OCI-LY1 (cell line): ENCODE data around the gene PC.

Experiments
- H2AFZ ChIP-seq: fragments of 200-600 bp; sonication (generic), shearing (Covaris generic); 2 replicates; pipeline ENCODE4 v1.6.0; 2014; ENCODE audit warnings: antibody characterized with exemption, mild to moderate bottlenecking, low read length
- H3F3A ChIP-seq: fragments of 200-600 bp; sonication (generic), shearing (Covaris generic); 2 replicates; pipeline ENCODE4 v1.6.0; 2014; ENCODE audit warnings: mild to moderate bottlenecking, antibody characterized with exemption, low read length, moderate library complexity; ENCODE audit not compliant: insufficient read depth
- H3K27ac ChIP-seq: fragments of 200-600 bp; sonication (generic); 2 replicates; pipeline ENCODE4 v1.5.1; 2014; ENCODE audit warnings: low read length, mixed run types, mild to moderate bottlenecking, low read depth; ENCODE audit not compliant: poor library complexity, severe bottlenecking
- H3K27me3 ChIP-seq: fragments of 200-600 bp; sonication (generic); 2 replicates; pipeline ENCODE4 v1.6.0; 2014; ENCODE audit warnings: antibody characterized with exemption, mild to moderate bottlenecking, low read length, moderate library complexity; ENCODE audit not compliant: insufficient read depth
- H3K36me3 ChIP-seq: fragments of 200-600 bp; sonication (generic); 2 replicates; pipeline ENCODE4 v1.6.1; 2014; ENCODE audit warnings: mild to moderate bottlenecking, antibody characterized with exemption, low read length, moderate library complexity, mixed read lengths; ENCODE audit not compliant: insufficient read depth
- H3K4me1 ChIP-seq: fragments of 200-600 bp; sonication (generic); 2 replicates; pipeline ENCODE4 v1.5.1; 2014; ENCODE audit warnings: mild to moderate bottlenecking, low read length, moderate library complexity; ENCODE audit not compliant: insufficient read depth, severe bottlenecking
- H3K4me2 ChIP-seq: fragments of 200-600 bp; sonication (generic), shearing (Covaris generic); 2 replicates; pipeline ENCODE4 v1.6.1; 2014; ENCODE audit warnings: low read length
- H3K4me3 ChIP-seq: fragments of 200-600 bp; sonication (generic); 2 replicates; pipeline ENCODE4 v1.5.1; 2014; ENCODE audit warnings: low read length, low read depth, mild to moderate bottlenecking, mixed read lengths; ENCODE audit not compliant: poor library complexity, severe bottlenecking
- H3K79me2 ChIP-seq: fragments of 200-600 bp; shearing (Covaris generic); 2 replicates; pipeline ENCODE4 v1.6.1; 2016; ENCODE audit warnings: mixed run types, low read length, mixed read lengths; ENCODE audit not compliant: insufficient read depth
- H3K9ac ChIP-seq: fragments of 200-600 bp; sonication (generic), shearing (Covaris generic); 2 replicates; pipeline ENCODE4 v1.6.1; 2014; ENCODE audit warnings: mild to moderate bottlenecking, low read length, mixed read lengths
- H3K9me2 ChIP-seq: fragments of 200-600 bp; sonication (generic), shearing (Covaris generic); 2 replicates; pipeline ENCODE4 v1.6.1; 2014; ENCODE audit warnings: low read depth, mild to moderate bottlenecking, low read length, mixed read lengths
- H3K9me3 ChIP-seq: fragments of 200-600 bp; shearing (Covaris generic); 2 replicates; pipeline ENCODE4 v1.6.1; 2014; ENCODE audit warnings: low read length, mixed read lengths
- H4K20me1 ChIP-seq: fragments of 200-600 bp; sonication (generic), shearing (Covaris generic); 2 replicates; pipeline ENCODE4 v1.6.0; 2016; ENCODE audit warnings: mild to moderate bottlenecking, low read length; ENCODE audit not compliant: insufficient read depth
- EZH2 ChIP-seq: fragments of 200-600 bp; sonication (generic), shearing (Covaris generic); IDR thresholded peaks from 2 replicates; pipeline ENCODE4 v1.8.0; 2017; ENCODE audit warnings: borderline replicate concordance, mixed run types, mild to moderate bottlenecking, antibody characterized with exemption, low read length, moderate library complexity, mixed read lengths
- TF ChIP-seq, protein P1 (sequence below): fragments of 200-600 bp; sonication (generic), shearing (Covaris generic); IDR thresholded peaks from 2 replicates; pipeline ENCODE4 v1.5.1; 2017; ENCODE audit warnings: mild to moderate bottlenecking, antibody characterized with exemption, low read length, moderate library complexity, mixed read lengths

PC gene

GRCh38 chr11:66956689-66957290 is 1.4 kb downstream of the PC start:
- Histone ChIP-seq H3K9ac (no peak overlapping the region), H3K4me1 (no peaks in the 10 kb centered on the region), H3K4me2 (no peak overlapping the region), H3F3A (no peaks in the 10 kb centered on the region), H3K4me3 (no peak overlapping the region), H3K9me3 (no peaks in the 10 kb centered on the region), H3K27ac (no peak overlapping the region), H2AFZ (no peak overlapping the region), H3K9me2 (no peaks in the 10 kb centered on the region), H3K27me3 (no peaks in the 10 kb centered on the region), H4K20me1 (no peaks in the 10 kb centered on the region), H3K36me3 (no peaks in the 10 kb centered on the region), H3K79me2 (no peaks in the 10 kb centered on the region)
- TF ChIP-seq EZH2 = no peak
- TF ChIP-seq, protein P1, sequence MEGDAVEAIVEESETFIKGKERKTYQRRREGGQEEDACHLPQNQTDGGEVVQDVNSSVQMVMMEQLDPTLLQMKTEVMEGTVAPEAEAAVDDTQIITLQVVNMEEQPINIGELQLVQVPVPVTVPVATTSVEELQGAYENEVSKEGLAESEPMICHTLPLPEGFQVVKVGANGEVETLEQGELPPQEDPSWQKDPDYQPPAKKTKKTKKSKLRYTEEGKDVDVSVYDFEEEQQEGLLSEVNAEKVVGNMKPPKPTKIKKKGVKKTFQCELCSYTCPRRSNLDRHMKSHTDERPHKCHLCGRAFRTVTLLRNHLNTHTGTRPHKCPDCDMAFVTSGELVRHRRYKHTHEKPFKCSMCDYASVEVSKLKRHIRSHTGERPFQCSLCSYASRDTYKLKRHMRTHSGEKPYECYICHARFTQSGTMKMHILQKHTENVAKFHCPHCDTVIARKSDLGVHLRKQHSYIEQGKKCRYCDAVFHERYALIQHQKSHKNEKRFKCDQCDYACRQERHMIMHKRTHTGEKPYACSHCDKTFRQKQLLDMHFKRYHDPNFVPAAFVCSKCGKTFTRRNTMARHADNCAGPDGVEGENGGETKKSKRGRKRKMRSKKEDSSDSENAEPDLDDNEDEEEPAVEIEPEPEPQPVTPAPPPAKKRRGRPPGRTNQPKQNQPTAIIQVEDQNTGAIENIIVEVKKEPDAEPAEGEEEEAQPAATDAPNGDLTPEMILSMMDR = no peak

GRCh38 chr11:66953081-66953833 is 4.9 kb downstream of the PC start:
- Histone ChIP-seq H2AFZ (no peak overlapping the region), H3K79me2 (no peaks in the 10 kb centered on the region), H3K36me3 (no peaks in the 10 kb centered on the region), H3K9ac (no peak overlapping the region), H3K4me1 (no peaks in the 10 kb centered on the region), H3K27ac (no peak overlapping the region), H3K9me2 (no peaks in the 10 kb centered on the region), H3K4me2 (no peak overlapping the region), H3K27me3 (no peaks in the 10 kb centered on the region), H4K20me1 (no peaks in the 10 kb centered on the region), H3F3A (no peaks in the 10 kb centered on the region), H3K4me3 (no peak overlapping the region), H3K9me3 (no peaks in the 10 kb centered on the region)
- TF ChIP-seq, protein P1 = no peak
- TF ChIP-seq EZH2 = no peak

- no peaks in the 10 kb centered on the region for H3K79me2 ChIP-seq
- no peaks in the 10 kb centered on the region for H3K9me2 ChIP-seq
- H3K9ac ChIP-seq = no peak overlapping the region
- no peaks in the 10 kb centered on the region for H3K4me1 ChIP-seq
- H2AFZ ChIP-seq = no peak overlapping the region
- no peak overlapping the region for H3K4me3 ChIP-seq
- H3K36me3 ChIP-seq = no peaks in the 10 kb centered on the region
- no peaks in the 10 kb centered on the region for H4K20me1 ChIP-seq
- no peak overlapping the region for H3K4me2 ChIP-seq
- H3K27me3 ChIP-seq = no peaks in the 10 kb centered on the region
- H3K9me3 ChIP-seq = no peaks in the 10 kb centered on the region
- H3F3A ChIP-seq = no peaks in the 10 kb centered on the region
- TF ChIP-seq EZH2 = no peak
- TF ChIP-seq, protein P1 = no peak
- no peak overlapping the region for H3K27ac ChIP-seq
Measured at GRCh38 chr11:66951927-66952337, 6.3 kb downstream of the PC start.
